GM18502 (cell line): ENCODE results near the gene LSM4.

Source experiments
- ATAC-seq: cut with Tn5 transposase; IDR thresholded peaks from one replicate; pipeline ENCODE4 v1.9.1; 2021; ENCODE audit warnings: mild to moderate bottlenecking; ENCODE audit not compliant: unreplicated experiment, poor library complexity

LSM4 gene

DNA sequence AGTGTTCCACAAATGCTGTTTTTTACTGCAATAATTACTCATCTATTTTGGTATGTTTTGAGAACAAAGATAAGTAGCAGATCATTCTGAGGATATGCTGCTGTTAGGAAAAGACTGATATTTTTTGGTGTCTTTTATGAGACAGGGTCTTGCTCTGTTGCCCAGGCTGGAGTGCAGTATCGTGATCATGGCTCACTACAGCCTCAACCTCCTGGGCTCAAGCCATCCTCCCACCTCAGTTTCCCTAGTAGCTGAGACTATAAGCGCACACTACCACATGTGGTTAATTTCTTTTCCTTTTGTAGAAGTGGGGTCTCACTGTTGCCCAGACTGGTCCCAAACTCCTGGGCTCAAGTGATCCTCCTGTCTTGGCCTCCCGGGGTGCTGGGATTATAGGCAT, 9.5 kb downstream of the LSM4 start:
- no peak for ATAC-seq

DNA sequence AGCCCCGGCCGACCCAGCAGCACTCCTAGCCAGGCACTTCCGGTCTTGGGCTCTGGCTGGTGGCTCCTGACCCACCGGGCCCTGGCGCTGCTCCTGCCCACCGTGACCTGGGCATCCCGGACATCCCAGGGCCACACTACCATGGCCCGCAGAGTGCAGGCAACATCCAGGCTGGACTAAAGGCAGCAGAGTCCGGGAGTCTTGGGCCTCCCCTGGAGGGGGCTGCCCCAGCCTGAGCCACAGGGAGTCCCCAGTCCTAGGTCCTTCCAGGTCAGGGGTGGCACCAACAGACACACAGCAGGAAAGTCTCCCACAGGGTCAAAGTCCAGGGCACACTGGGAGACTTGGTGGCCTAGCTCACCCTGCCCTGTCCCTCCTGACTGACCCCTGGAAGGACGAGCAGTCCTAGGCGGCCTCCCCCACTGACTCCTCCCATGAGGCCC, 10.8 kb downstream of the LSM4 start:
- no peak for ATAC-seq

DNA sequence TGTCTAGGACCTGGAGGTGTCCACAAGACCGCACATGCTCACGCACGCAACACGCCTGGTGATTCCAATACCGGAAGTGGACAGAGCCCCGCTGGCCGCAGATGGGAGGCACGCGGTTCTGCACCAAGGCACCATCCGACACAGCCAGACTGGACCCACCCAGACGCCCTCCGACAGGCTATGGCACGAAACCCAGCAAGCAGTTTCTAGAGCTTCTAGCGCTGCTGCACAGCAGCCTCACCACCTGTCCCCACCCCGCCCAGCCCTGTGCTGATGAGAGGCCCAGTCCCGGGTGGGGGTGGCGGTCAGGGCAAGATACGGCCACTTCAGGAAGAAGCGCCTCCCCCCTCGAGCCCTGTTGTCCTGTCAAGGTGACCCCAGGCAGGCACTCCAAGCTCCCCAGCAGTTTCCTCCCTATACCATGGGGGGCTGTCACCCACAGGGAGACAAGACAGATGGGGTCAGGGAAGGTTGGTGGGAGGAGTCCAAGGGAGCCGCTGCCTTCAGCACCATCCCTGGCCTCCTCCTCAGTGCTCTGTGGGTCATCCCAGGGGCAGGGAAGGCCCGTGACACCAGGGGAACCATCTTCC, 11.3 kb downstream of the LSM4 start:
- ATAC-seq = no peak

DNA sequence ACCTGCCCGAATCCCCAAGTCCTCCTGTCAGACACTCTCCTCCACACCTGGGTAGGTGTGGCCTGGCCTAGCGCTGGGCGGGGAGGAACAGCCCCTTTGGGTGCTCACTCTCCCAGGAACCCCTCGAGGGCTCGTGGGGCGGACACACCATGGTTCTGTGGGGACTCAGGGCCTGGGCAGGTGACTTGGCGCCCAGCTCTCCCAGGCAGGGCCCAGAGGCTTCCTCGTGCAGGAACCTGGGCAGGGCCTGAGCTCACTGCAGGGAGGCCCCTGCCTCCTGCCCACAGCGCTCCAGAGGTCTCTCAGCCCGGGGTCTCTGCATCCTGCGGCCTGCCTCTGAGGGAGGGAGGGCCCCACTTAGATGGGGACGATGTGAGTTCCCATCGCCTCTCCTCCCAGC, 11.9 kb downstream of the LSM4 start:
- ATAC-seq = no peak

DNA sequence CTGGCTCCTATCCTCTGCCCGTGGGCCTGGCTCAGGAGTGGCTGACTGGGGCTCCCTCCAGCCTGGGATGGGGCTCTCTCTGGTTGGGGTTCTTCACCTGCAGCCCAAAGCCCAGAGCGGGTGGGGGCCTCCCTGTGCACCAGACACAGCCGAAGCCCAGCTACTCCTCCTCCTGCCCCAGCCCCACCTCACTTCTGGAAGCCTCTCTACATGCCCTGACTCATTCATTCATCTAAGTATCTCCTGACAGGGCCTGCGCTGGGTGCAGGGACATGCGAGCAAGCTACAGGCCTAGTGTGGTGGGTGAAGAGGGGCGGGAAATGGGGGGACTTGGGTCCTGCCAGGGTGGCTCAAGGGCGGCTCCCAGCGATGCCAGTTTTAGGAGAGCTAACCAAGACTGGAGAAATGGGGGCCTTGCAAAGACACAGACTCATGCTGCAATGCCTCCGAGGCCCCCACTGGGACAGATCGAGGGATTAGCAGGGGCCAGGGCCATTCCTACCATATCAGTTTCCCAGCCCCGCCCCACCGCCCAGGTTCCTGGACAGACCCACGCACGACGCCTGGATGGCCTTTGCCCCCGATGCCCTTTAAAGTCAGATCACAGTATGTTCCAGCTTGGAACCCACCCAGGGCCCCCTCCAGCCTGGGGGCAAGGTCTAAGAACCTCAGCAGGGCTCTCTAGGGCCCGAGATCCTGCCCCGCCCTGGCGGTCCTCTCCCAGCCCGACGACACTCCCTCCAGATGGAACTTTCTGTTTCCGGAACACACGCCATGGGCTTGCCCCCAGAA, 12.6 kb downstream of the LSM4 start:
- no peak for ATAC-seq

DNA sequence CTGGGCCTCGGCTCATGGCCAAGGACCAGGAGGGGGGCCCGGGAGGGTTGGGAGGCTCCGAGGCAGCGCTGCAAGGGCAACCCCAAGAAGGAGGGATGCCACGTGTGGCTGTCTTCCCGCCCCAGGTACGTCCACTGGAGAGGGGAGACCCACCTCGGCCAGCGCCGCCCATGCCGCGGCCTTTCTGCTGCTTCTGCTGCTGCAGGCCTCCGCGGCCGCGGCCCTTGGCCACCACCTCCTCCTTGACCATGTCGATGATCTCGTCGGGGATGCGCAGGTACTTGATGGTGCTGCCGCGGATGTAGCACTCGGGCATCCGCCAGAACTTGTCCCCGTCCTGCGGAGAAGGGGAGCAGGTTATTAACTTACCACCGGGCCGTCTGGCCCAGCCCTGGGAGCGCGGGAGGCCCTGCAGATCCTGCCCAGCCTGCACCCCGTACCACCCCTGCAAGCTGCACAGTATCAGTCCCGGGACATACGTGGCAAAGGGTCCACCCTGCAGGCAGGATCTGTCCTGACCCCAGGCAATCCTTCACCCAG, 13.3 kb downstream of the LSM4 start:
- ATAC-seq = no peak

DNA sequence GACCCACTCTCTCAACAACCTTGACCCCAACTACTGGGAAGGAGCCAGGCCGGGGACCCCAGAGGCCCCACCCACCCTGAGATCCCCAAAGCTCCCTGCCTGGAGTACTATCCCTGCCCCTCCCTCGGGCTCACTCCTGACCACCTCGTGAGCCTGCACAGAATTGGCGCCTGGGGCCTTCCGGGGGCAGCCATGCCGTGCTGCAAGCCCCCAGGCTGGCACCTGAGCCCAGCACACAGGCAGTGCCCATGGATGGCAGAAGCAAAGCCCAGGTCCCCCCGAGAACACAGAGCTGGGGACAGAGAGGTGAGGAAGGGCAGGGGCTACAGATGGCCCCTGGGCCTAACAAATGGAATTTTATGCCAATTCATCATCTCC, 13.9 kb downstream of the LSM4 start:
- no peak for ATAC-seq

DNA sequence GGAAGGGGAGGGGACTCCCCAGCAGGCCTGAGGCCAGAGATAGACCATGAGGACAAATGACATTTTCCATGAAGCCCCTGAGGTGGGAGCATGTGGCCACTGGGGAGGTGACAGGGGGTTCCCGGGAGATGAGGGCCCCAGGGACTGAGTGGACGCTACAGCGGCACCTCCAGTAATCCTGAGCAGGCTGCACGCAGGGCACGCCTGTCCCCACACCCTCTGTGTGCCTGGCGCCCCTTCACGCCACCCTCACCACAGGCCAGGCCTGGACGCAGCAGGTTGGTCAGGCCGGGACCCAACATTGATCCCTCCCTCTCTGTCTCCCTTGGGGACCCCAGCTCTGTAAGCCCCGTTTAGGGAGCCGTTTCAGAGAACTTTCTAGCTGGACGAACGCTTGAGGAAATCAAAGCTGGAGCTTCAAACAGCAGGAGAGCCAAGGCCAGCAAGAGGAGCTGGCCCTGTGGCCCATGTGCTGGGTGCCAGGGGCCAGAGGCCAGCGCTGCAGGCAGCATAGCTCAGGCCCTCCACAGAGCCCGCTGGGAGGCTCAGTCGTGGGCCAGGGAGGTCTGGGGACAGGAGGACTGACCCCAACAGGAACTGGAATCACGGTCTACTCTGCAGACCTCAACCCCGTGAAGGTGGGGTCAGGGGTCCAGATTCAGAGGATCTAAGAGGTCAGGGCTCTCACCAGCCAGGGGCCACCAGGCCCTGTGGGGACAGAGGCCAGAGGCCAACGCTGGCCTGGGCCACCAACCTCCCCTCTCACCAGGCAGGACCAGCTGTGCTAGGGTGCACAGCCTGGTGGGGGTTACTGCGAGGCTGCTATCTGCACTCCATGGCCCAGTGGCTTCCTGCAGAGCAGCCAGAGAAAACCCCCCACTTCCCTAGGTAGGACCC, 14.6 kb downstream of the LSM4 start:
- ATAC-seq = no peak

DNA sequence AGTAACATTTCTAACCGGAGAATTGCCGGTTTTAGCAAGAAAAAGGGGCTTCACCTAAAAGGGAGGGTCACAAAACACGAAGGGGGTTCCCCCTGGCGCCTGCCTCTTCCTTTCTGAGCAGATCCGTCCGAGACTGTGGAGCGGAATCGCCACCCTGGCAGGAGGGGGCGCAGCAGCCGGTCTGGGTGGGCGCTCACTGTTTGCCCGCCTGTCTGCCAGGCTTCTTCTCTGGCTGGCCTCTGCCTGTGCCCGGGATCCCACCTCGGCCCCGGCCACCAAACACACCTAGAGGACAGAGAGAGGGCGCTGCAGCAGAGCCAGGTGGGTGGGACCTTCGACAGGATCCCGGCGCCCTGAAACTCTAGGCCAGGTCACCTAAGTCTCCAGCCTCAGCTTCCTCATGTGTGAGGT, 15.6 kb downstream of the LSM4 start:
- ATAC-seq = no peak

DNA sequence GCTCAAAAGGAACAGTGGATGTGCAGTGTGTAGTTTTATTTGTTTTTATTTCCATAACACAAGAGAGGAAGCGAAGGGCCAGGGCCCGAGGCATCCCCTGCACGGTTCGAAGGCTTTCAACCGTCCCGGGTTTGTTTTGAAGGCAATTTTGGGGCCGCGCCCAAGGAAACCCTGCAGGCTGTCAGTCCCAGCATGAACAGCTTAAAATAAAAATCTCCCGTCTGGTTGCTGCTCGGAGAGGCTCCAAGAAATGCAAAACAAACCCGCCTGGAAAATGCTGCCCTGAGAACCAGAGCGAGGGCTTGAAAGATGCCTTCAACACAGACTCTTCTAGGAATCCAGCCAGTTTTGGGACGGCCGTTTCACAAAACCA, 16.0 kb downstream of the LSM4 start:
- ATAC-seq = no peak

DNA sequence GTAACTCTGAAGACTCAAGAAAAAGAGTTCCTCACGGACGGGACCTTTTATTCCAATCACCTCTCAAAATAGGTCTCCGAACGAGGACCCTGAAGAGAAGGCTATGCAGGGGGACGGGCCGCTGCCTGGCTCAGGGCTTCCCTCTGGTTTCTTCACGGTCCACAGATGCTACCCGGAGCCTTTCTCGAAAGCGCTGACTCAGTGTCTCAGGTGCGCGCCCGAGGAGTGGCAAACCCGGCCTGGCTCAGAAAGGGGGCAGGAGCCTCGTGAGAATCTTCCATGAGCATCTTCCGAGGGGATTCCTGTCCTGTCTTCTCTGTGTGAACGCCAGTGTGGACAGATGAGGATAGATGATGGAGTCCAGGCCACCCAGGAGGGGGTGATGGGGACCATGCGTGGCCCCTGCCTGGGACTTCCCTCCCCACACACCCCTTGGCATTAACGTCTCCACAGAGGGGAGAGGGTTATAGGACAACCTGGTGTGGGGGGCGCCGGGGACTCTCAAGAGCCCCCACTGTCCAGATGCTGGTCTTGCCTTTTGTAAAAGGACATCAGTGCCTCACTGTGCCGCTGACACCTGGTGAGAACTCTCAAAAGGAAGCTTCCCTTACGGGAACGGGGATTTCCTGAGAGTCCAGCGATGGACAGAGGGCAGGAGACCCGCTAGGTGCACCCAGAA, 16.5 kb downstream of the LSM4 start:
- no peak for ATAC-seq

DNA sequence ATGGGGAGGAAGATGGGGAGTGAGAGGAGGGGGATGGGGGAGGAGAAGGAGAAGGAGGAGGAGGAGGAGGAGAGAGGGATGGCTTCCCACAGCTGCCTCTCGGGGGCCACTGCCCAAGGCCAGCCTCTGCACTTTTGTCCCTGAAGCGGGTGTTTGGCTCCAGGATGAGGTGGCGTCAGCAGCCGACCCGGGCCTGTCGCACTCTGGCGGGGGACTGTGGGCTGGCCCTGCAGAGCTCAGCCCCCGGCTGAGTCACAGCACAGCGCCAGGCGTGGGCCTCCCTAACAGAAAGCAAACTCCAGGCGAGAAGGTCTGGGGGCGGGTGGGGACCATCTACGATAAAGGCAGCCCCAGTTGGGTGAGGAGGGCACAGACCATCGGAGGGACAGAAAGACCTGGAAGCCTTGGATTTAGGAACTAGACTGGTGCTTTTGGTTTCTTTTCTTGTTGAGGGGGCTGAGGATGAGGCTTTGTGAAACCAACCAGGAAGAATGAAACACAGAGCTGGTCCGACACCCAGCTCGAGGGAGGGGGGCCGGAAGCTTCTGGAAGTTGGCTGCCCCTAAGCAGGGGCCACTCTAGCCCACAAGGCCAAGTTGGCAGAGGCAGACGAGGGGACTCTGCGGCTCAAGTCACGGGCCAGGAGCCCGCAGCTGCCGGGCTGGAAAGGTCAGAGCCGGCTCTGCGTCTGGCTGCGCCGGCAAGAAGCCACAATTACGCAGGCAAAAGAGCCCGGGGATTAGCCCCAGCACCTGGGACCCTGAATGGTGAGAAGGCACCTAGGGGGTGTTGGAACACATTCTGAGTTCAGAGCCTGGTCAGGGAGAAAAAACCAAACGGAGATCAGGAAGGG, 18.2 kb downstream of the LSM4 start:
- ATAC-seq = peak; percentile 53

DNA sequence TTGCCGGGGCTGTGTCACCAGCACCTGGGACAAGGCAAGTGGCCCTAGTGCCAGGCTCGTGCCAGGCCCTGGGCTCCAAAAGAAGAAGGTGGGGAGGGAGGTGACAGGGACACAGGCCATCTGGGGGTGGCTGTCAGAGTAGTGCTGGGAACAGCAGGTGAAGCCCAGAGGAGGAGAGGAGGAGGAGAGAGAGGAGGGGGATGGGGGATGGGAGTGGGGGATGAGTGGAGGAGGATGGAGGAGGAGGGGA, 18.7 kb downstream of the LSM4 start:
- ATAC-seq = no peak

DNA sequence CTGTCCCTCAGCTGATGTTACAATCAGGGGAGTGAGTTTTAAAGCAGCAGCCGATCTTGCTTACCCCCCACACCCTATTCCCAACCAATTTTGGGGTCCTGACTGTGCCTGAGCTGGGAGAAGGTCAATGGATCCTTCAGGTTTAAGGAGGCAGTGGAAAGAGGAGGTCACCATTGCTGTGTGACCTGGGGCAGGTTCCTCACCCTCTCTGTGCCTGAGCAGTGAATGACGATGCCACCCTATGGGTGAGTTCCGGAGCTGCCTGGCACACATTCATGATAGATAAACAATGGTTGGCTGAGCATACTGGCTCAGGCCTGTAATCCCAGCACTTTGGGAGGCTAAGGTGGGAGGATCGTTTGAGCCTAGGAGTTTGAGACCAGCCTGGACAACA, 21.2 kb downstream of the LSM4 start:
- no peak for ATAC-seq

DNA sequence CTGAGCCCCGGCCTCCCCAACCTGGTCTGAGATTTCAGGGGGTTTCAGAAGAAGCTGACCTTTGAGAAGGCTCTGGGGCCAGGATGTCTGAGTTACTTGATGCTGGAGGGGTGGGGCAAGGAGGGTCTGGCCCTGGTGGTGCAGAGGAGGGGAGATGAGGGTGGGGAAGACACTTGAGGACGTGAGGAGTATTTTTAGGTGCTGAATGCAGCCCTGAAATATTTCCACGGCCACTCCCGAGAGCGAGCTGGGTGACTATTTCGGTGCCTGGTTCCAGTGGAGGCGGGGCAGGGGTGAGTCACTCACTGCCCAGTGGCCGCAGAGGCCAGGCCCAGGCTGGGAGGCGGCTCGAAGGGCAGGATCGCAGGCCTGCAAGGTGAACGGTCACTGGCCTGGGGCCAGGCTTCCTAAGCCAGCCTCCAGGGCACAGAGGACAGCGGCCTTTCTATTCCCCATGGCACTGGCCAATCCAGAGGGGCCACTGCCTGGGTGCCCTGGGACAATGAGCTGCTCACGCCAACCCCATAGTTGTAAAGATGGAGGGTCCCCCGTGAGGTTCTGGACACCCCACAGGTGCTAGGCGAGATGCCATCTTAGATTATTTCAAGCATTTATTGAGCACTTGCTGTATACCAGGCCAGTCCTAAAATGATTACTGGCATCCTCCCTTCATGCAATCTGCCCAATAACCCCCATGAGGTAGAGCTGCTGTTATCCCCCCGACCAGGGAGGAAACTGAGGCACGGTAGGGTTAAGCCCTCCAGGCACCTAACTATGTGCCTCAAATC, 21.8 kb downstream of the LSM4 start:
- ATAC-seq = no peak

DNA sequence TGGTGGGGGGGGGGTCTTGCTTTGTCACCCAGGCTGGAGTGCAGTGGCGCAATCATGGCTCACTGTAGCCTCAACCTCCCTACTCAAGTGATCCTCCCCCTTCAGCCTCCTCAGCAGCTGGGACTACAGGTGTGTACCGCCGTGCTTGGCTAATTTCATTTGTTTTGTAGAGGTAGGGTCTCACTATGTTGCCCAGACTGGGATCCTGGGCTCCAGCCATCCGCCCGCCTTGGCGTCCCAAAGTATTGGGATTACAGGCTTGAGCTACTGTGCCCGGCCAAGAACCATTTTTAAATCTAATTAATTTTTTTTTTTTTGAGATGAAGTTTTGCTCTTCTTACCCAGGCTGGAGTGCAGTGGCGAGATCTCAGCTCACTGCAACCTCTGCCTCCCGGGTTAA, 23.2 kb downstream of the LSM4 start:
- no peak for ATAC-seq

DNA sequence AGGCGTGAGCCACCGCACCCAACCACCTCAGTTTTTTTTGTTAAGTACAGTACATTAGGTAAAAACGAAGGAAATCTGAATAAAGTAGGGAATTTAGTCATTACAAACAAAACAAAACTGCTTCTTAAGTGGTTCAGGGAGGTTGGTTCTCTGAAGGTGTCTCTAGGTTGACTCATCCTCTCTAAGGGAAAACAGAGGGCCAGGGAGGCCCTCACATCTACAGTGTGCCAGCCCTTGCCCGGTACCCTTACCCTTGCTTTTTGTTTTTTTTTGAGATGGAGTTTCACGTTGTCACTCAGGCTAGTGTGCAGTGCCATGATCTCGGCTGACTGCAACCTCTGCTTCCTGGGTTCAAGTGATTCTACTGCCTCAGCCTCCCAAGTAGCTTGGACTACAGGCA, 24.3 kb downstream of the LSM4 start:
- ATAC-seq = no peak

DNA sequence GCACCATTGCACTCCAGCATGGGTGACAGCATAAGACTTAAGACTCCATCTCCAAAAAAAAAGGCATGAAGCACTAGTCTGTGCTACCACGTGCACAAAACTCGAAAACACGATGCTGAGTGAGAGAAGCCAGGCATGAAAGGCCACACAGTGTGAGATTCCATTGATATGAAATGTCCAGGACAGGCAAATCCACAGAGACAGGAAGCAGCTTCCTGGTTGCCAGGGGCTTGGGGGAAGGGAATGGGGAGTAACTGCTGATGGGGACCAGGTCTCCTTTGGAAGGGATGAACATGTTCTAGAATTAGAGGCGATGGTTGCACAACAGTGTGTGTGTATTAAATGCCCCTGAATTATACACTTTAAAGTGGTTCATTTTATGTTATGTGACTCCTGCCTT, 25.6 kb downstream of the LSM4 start:
- ATAC-seq = no peak

DNA sequence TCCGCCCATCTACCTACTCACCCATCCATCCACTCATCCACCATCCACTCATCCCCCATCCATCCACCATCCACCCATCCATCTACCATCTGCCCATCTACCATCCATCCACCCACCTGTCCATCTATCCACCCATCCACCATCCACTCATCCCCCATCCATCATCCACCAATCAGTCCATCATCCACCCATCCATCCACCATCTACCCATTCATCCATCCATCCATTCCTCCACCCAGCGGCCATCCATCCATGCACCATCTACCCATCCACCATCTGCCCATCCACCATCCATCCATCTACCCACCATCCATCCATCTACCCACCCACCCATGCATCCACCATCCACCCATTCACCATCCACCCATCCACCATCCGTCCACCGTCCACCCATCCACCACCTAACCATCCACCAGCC, 27.8 kb downstream of the LSM4 start:
- no peak for ATAC-seq
